Neural progenitor cell (in vitro differentiated cells): ENCODE data around the gene IGFALS. TPM values are rescaled to one million over a fixed set of nuclear protein-coding genes. Genes with fewer than 3 reads are reported as not detected.

ENCODE experiments used
- DNase-seq: peaks from one replicate; pipeline ENCODE4 v3.0.0-alpha.2; 2016; ENCODE audit warnings: low spot score
- H2AFZ ChIP-seq: fragments of 200-600 bp; sonication (generic); replicated peaks from 2 replicates; pipeline ENCODE4 v1.6.1; 2016; ENCODE audit warnings: antibody characterized with exemption
- H3F3A ChIP-seq: fragments of 200-600 bp; sonication (generic); 2 replicates; pipeline ENCODE4 v1.6.1; 2016; ENCODE audit warnings: antibody characterized with exemption, low read depth
- H3K27ac ChIP-seq: fragments of 200-600 bp; sonication (generic); 2 replicates; pipeline ENCODE4 v1.5.1; 2016; ENCODE audit warnings: mild to moderate bottlenecking
- H3K27me3 ChIP-seq: fragments of 200-600 bp; sonication (generic); 2 replicates; pipeline ENCODE4 v1.6.1; 2016; ENCODE audit warnings: mild to moderate bottlenecking, moderate library complexity
- H3K36me3 ChIP-seq: fragments of 200-600 bp; sonication (generic); 2 replicates; pipeline ENCODE4 v1.5.1; 2016
- H3K4me1 ChIP-seq: fragments of 200-600 bp; sonication (generic); 2 replicates; pipeline ENCODE4 v1.6.1; 2016; ENCODE audit warnings: mixed run types
- H3K4me2 ChIP-seq: fragments of 200-600 bp; sonication (generic); 2 replicates; pipeline ENCODE4 v1.6.1; 2016
- H3K4me3 ChIP-seq: fragments of 200-600 bp; sonication (generic); 2 replicates; pipeline ENCODE4 v1.5.1; 2016
- H3K79me2 ChIP-seq: fragments of 200-600 bp; sonication (generic); 2 replicates; pipeline ENCODE4 v1.6.1; 2016; ENCODE audit warnings: low read depth
- H3K9ac ChIP-seq: fragments of 200-600 bp; sonication (generic); 2 replicates; pipeline ENCODE4 v1.6.1; 2016
- H3K9me3 ChIP-seq: fragments of 200-600 bp; sonication (generic); 2 replicates; pipeline ENCODE4 v1.5.1; 2016; ENCODE audit warnings: low read depth
- H4K20me1 ChIP-seq: fragments of 200-600 bp; sonication (generic); 2 replicates; pipeline ENCODE4 v1.6.1; 2016; ENCODE audit warnings: low read depth
- H3K27ac Mint-ChIP-seq: 3 replicates; pipeline ENCODE4 v1.8.0; 2021; ENCODE audit warnings: mixed read lengths
- H3K27me3 Mint-ChIP-seq: 2 replicates; pipeline ENCODE4 v1.8.0; 2022; ENCODE audit warnings: low read depth, mild to moderate bottlenecking, inconsistent platforms, moderate library complexity, mixed read lengths; ENCODE audit not compliant: insufficient read depth
- H3K36me3 Mint-ChIP-seq: 3 replicates; pipeline ENCODE4 v1.8.0; 2021; ENCODE audit warnings: mixed read lengths
- H3K4me1 Mint-ChIP-seq: 3 replicates; pipeline ENCODE4 v1.8.0; 2021; ENCODE audit warnings: mixed read lengths
- H3K4me3 Mint-ChIP-seq: 3 replicates; pipeline ENCODE4 v1.8.0; 2021; ENCODE audit warnings: mild to moderate bottlenecking, moderate library complexity, mixed read lengths
- H3K9me3 Mint-ChIP-seq: 3 replicates; pipeline ENCODE4 v1.8.0; 2020; ENCODE audit warnings: mixed read lengths
- CTCF ChIP-seq: fragments of 200-600 bp; sonication (generic); IDR thresholded peaks from 2 replicates; pipeline ENCODE4 v1.5.1; 2017; ENCODE audit warnings: antibody characterized with exemption, mild to moderate bottlenecking
- EZH2 ChIP-seq: fragments of 200-600 bp; sonication (generic); IDR thresholded peaks from 2 replicates; pipeline ENCODE4 v1.6.1; 2017; ENCODE audit warnings: antibody characterized with exemption, mild to moderate bottlenecking, moderate library complexity
- EZH2phosphoT487 ChIP-seq: fragments of 200-600 bp; sonication (generic); IDR thresholded peaks from 2 replicates; pipeline ENCODE4 v1.6.1; 2017; ENCODE audit warnings: antibody characterized with exemption
- total RNA-seq: library from RNA; depleted of rRNA; stranded (reverse); fragments of >200 nt; gene quantifications from 2 replicates; pipeline ENCODE4 v1.2.3, GENCODE V29; 2015; ENCODE audit warnings: low replicate concordance

IGFALS gene
- total RNA-seq, 1 donor from 2014 or later: not detected

GRCh38 chr16:1790611-1791255 lies 2.8 kb downstream of the IGFALS start:
- Mint-ChIP-seq H3K27me3 (peaks cover 2% of the 10 kb centered on the region), H3K27ac (no peak overlapping the region), H3K36me3 (peaks cover 4% of the 10 kb centered on the region), H3K9me3 (no peaks in the 10 kb centered on the region), H3K4me3 (no peak overlapping the region), H3K4me1 (no peaks in the 10 kb centered on the region)
- no peak overlapping the region for H3K4me2 ChIP-seq
- TF ChIP-seq EZH2phosphoT487 (no peak), CTCF (no peak)
- H3K4me1 ChIP-seq: no peaks in the 10 kb centered on the region
- no peak overlapping the region for H3K9ac ChIP-seq
- peaks cover under 1% of the 10 kb centered on the region for H3K79me2 ChIP-seq
- no peak overlapping the region for H3K27ac ChIP-seq
- H3K27me3 ChIP-seq: no peaks in the 10 kb centered on the region
- no peaks in the 10 kb centered on the region for H3F3A ChIP-seq
- no peaks in the 10 kb centered on the region for H4K20me1 ChIP-seq
- no peak overlapping the region for H2AFZ ChIP-seq
- H3K9me3 ChIP-seq: no peaks in the 10 kb centered on the region
- no peak overlapping the region for H3K4me3 ChIP-seq
- no peak for DNase-seq
- H3K36me3 ChIP-seq: no peaks in the 10 kb centered on the region

GRCh38 chr16:1790261-1790610 lies 3.3 kb downstream of the IGFALS start:
- TF ChIP-seq EZH2 (no peak), CTCF (no peak), EZH2phosphoT487 (no peak)
- Histone ChIP-seq H3K9ac (no peak overlapping the region), H3K4me1 (no peaks in the 10 kb centered on the region), H4K20me1 (peaks cover 3% of the 10 kb centered on the region), H3K9me3 (no peaks in the 10 kb centered on the region), H3K27me3 (no peaks in the 10 kb centered on the region), H3F3A (no peaks in the 10 kb centered on the region), H3K4me3 (no peak overlapping the region), H2AFZ (no peak overlapping the region), H3K36me3 (no peaks in the 10 kb centered on the region), H3K4me2 (no peak overlapping the region), H3K27ac (no peak overlapping the region), H3K79me2 (peaks cover 6% of the 10 kb centered on the region)
- no peak overlapping the region for H3K4me3 Mint-ChIP-seq
- peaks cover 4% of the 10 kb centered on the region for H3K36me3 Mint-ChIP-seq
- H3K27me3 Mint-ChIP-seq: peaks cover 2% of the 10 kb centered on the region
- DNase-seq: no peak
- no peaks in the 10 kb centered on the region for H3K4me1 Mint-ChIP-seq
- H3K9me3 Mint-ChIP-seq: no peaks in the 10 kb centered on the region
- no peak overlapping the region for H3K27ac Mint-ChIP-seq

- DNase-seq: no peak
- Histone ChIP-seq H2AFZ (no peak overlapping the region), H3F3A (no peaks in the 10 kb centered on the region), H3K27me3 (no peaks in the 10 kb centered on the region), H3K4me2 (no peak overlapping the region), H3K4me3 (no peak overlapping the region), H3K4me1 (no peaks in the 10 kb centered on the region), H3K36me3 (no peaks in the 10 kb centered on the region), H3K27ac (no peak overlapping the region), H3K9ac (no peak overlapping the region), H4K20me1 (peaks cover 8% of the 10 kb centered on the region), H3K79me2 (peaks cover 12% of the 10 kb centered on the region), H3K9me3 (no peaks in the 10 kb centered on the region)
- TF ChIP-seq EZH2phosphoT487 (no peak), CTCF (no peak), EZH2 (no peak)
- Mint-ChIP-seq H3K4me1 (peaks cover 2% of the 10 kb centered on the region), H3K27me3 (peaks cover 2% of the 10 kb centered on the region), H3K4me3 (no peak overlapping the region), H3K9me3 (no peaks in the 10 kb centered on the region), H3K27ac (no peak overlapping the region), H3K36me3 (peaks cover 4% of the 10 kb centered on the region)
Measured at GRCh38 chr16:1789643-1790045, 3.9 kb downstream of the IGFALS start.
